Lower leg skin (tissue), 3 donors: ENCODE data around the gene KIF13A.

Experiments used
- POLR2A ChIP-seq, 2 donors: fragments of 450-650 bp; IDR thresholded peaks; one replicate each; pipeline ENCODE4 v1.6.1; 2016 to 2017; ENCODE audit warnings: antibody characterized with exemption in 2 of 2, mild to moderate bottlenecking in 1 of 2, moderate library complexity in 1 of 2
- TF ChIP-seq, protein P1 (sequence below), 3 donors: fragments of 450-650 bp; IDR thresholded peaks; one replicate each; pipeline ENCODE4 v1.5.1; 2016; ENCODE audit warnings: antibody characterized with exemption in 3 of 3, mild to moderate bottlenecking in 3 of 3, moderate library complexity in 2 of 3

DNA sequence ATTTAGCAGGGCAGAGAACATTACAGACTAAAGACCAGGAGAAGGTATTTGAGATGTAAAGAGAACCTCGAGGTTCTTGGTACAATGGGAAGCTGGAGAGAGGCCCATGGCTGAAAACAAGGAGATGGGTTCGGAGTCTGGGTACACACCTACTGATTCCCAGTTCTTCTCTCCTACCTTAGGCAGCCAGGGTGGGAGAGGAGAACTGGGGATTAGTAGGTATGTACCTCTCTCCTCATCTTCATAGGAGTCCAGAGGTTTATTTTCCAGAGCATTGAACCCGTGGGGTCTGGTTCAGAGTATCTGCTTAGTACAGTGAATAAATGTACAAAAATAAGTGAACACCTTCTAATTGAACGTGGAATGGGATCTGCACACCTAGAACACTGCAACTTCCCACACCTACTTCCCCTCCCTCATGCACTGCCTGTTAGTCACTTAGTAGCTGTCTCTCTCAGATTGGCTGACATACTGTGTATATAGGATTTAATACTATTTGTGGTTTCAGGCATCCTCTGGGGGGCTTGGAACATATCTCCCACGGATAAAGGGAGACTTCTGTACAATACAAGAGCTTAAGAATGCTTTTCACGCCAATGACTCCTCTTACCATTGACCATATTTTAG is 257.2 kb downstream of the KIF13A start:
- TF ChIP-seq POLR2A (IDR thresholded peaks at IDR 0.05) = no peak
- TF ChIP-seq, protein P1, sequence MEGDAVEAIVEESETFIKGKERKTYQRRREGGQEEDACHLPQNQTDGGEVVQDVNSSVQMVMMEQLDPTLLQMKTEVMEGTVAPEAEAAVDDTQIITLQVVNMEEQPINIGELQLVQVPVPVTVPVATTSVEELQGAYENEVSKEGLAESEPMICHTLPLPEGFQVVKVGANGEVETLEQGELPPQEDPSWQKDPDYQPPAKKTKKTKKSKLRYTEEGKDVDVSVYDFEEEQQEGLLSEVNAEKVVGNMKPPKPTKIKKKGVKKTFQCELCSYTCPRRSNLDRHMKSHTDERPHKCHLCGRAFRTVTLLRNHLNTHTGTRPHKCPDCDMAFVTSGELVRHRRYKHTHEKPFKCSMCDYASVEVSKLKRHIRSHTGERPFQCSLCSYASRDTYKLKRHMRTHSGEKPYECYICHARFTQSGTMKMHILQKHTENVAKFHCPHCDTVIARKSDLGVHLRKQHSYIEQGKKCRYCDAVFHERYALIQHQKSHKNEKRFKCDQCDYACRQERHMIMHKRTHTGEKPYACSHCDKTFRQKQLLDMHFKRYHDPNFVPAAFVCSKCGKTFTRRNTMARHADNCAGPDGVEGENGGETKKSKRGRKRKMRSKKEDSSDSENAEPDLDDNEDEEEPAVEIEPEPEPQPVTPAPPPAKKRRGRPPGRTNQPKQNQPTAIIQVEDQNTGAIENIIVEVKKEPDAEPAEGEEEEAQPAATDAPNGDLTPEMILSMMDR (IDR thresholded peaks at IDR 0.05) = no peak
